Measurements from ENCODE around the gene SAGE1.
"Not testable (repeated sequence)": the region's sequence is repeated elsewhere in the genome, so short reads cannot be mapped to it uniquely, and the experiment has no call there.

SAGE1 gene, protein sequence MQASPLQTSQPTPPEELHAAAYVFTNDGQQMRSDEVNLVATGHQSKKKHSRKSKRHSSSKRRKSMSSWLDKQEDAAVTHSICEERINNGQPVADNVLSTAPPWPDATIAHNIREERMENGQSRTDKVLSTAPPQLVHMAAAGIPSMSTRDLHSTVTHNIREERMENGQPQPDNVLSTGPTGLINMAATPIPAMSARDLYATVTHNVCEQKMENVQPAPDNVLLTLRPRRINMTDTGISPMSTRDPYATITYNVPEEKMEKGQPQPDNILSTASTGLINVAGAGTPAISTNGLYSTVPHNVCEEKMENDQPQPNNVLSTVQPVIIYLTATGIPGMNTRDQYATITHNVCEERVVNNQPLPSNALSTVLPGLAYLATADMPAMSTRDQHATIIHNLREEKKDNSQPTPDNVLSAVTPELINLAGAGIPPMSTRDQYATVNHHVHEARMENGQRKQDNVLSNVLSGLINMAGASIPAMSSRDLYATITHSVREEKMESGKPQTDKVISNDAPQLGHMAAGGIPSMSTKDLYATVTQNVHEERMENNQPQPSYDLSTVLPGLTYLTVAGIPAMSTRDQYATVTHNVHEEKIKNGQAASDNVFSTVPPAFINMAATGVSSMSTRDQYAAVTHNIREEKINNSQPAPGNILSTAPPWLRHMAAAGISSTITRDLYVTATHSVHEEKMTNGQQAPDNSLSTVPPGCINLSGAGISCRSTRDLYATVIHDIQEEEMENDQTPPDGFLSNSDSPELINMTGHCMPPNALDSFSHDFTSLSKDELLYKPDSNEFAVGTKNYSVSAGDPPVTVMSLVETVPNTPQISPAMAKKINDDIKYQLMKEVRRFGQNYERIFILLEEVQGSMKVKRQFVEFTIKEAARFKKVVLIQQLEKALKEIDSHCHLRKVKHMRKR

DNA sequence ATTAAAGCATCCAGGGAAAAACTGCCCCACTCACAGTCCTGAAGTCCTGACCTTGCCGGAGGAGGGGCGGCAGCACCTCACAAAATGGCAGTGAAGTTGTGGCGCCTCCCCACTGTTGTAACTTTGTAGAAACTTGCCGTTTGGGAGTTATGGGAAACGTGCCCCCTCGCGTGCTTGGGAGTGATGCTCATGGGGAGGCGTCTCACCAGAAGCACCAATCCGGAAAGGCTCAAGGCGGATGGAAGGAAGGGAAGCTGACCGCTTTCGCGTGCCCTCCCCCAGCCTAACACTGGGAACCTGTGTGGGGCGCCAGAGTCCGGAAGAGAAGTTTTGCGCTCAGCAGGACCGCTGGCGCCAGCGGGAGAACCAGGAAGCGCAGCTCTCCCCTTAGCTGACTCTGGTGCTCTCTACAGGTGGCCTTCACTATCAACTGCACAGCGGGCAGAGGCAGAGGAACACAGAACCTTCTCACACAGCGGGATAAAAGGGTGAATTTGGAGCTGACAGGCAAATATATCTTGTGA lies at the start of gene SAGE1, which contains the start of gene CT45A10:
Gene SAGE1 (plus strand): TSS at position 423 of the 524 bp plus-strand sequence. CDS start 2,527 bp downstream, outside the sequence.
Gene CT45A10 (minus strand): TSS at position 151 of the 524 bp plus-strand sequence. CDS start 8,100 bp downstream, outside the sequence.
- DNase-seq (ENCODE audit: low read depth) = no peak

DNA sequence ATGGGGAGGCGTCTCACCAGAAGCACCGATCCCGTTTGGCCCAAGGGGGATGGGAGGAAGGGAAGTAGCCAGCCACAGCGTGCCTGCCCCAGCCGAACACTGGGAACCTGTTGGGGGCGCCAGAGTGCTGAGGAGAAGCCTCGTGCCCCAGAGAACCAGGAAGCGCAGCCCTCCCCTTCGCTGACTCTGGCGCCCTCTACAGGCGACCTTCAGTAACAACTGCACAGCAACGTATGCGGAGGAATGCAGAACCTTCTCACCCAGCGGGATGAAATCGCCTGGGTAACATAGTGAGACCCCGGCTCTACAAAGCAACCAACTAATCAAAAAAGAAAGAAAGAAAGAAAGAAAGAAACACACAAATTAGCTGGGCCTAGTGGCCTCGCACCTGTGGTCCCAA lies 39.1 kb upstream of the SAGE1 start, which contains the start of gene CT45A8:
Gene CT45A8 (minus strand): TSS at position 101 of the 400 bp plus-strand sequence. CDS start 3,755 bp downstream, outside the sequence.
- not testable (repeated sequence) for DNase-seq (ENCODE audit: low read depth)

DNA sequence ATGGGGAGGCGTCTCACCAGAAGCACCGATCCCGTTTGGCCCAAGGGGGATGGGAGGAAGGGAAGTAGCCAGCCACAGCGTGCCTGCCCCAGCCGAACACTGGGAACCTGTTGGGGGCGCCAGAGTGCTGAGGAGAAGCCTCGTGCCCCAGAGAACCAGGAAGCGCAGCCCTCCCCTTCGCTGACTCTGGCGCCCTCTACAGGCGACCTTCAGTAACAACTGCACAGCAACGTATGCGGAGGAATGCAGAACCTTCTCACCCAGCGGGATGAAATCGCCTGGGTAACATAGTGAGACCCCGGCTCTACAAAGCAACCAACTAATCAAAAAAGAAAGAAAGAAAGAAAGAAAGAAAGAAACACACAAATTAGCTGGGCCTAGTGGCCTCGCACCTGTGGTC lies 21.8 kb upstream of the SAGE1 start, which contains the start of gene CT45A9:
Gene CT45A9 (minus strand): TSS at position 101 of the 400 bp plus-strand sequence. CDS start 3,751 bp downstream, outside the sequence.
- not testable (repeated sequence) for DNase-seq (ENCODE audit: low read depth)

GRCh38 chrX:135882741-135883140 lies 10.8 kb upstream of the SAGE1 start:
- not testable (repeated sequence) for DNase-seq (ENCODE audit: low read depth)

DNA sequence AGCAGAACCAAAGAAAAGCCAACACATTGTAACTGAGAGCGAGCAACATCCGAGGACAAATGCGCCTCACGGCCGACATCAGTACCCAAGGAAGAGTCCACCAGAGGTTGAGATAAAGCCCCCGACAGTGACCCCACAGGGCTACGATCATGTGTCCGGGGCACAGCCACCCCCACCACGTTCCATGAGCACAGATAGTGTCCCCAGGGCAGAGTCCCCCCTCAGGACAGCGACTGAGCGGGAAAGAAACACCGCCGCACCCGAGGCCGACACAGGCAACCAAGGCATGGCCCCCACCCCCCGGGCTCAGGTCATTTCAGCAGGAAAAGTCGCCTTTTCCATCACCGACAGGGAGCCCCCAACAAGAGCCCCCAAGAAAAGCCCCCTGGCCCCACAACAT lies 5.3 kb upstream of the SAGE1 start:
- DNase-seq (ENCODE audit: low read depth) = not testable (repeated sequence)

DNA sequence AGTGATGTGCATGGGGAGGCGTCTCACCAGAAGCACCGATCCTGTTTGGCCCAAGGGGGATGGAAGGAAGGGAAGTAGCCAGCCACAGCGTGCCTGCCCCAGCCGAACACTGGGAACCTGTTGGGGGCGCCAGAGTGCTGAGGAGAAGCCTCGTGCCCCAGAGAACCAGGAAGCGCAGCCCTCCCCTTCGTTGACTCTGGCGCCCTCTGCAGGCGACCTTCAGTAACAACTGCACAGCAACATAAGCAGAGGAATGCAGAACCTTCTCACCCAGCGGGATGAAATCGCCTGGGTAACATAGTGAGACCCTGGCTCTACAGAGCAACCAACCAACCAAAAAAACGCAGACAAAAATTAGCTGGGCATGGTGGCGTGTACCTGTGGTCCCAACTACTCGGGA lies 4.5 kb upstream of the SAGE1 start:
- not testable (repeated sequence) for DNase-seq (ENCODE audit: low read depth)

- DNase-seq (ENCODE audit: low read depth) = no peak
Measured at GRCh38 chrX:135890087-135890585, 3.4 kb upstream of the SAGE1 start.

DNA sequence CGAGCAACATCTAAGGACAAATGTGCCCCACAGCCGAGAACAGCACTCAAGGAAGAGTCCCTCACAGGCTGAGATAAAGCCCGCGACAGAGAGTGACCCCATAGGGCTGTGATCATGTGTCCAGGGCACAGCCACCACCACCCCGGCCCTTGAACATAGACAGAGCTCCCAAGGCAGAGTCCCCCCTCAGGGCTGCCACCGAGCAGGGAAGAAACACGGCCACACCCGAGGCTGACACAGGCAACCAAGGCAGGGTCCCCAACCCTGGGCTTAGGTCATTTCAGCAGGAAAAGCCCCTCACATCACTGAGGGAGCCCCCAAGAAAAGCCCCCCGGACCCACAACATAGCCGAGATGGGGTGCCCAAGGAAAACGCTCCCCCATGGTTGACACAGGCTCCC lies 735 bp upstream of the SAGE1 start:
- DNase-seq (ENCODE audit: low read depth) = no peak

GRCh38 chrX:135910251-135910650 lies 16.7 kb downstream of the SAGE1 start:
- DNase-seq (ENCODE audit: low read depth) = no peak

DNA sequence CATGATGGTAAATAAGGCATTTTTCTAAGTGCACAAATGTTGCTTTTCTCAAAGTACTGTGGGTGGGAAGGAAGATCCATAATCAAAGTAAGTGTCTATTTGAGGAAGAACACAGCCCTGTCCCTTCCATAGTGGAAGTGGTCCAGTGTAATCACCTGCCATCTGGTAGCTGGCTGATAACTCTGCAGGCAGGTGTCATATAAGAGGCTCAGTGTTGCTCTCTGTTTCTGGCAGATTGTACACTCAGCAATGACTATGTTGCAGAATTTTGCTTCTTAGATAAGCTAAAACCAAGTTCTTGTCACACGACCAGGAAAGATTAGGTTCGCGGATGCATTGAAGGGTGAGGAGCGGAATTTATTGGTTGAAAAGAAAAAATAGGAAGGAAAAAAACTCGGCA lies 20.9 kb downstream of the SAGE1 start:
- no peak for DNase-seq (ENCODE audit: low read depth)

GRCh38 chrX:135920516-135920915 lies 27.0 kb downstream of the SAGE1 start:
- DNase-seq (ENCODE audit: low read depth) = not testable (repeated sequence)

DNA sequence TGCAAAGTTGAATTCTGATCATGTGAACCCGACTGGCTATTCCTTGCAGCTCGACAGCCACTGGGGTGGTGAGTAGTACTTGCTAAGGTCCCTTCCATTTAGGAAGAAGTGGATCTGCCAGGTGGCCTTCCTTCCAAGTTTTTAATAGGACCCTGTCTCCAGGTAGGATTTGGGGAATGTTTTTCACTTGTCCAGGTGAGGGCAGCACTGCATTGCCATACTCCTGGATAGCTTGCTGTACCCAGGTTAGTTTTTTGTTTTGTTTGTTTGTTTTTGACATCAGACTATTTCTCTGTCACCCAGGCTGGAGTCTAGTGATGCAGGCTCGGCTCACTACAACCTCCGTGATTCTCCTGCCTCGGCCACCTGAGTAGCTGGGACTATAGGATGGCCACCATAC lies 29.8 kb downstream of the SAGE1 start:
- no peak for DNase-seq (ENCODE audit: low read depth)

GRCh38 chrX:135927897-135928296 lies 34.4 kb downstream of the SAGE1 start:
- no peak for DNase-seq (ENCODE audit: low read depth)

- peak; percentile 17 for DNase-seq (ENCODE audit: low read depth)
Measured at GRCh38 chrX:135931644-135932487, 38.4 kb downstream of the SAGE1 start.

- DNase-seq (ENCODE audit: low read depth) = no peak
Measured at GRCh38 chrX:135944486-135944885, 51.0 kb downstream of the SAGE1 start.

DNA sequence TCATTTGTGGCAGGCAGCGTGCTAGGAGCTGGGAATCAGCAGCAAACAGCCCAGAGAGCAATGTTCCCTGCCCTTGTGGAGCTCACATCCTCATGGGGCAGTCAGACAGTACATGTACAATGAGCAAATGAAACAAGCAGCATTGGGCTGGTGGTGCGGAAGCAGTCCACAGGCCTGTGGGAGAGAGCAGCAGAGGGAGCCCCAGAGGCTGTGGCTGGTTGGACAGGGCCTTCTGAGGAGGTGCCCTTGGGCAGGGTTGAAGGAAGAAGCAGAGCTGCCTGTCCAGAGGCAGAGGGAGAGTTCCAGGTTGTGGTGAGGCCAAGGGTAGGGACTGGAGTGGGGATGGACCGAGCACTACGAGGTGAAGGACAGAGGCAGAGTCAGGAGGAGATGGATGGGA lies 57.8 kb downstream of the SAGE1 start:
- no peak for DNase-seq (ENCODE audit: low read depth)
